Measurements from ENCODE around the gene SUGCT.

The SUGCT gene

DNA sequence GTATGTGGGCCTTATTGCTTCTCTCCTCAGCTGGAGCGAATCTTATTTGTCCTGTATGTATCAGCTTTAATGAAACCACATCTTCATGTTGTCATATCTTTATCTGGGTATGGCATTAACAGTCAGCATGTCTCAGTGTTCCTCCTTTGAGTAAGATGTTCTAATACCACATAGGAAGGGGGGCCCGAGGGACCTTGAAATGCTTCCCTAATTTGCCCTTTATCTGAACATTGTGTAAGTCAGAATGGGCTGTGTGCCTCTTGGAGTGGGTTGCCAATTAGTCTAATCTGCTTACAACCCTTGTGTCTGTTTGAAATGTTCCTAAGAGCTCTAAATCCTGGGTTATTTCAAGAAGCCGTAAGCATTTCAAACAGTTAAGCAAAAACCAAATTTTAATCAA is 623.8 kb downstream of the SUGCT start:
- Histone ChIP-seq H3K9ac (ENCODE audit: low read depth, low read length) (no peak overlapping the region), H3K27me3 (ENCODE audit: control insufficient read depth, insufficient read depth, low read length) (no peaks in the 10 kb centered on the region), H3K4me2 (ENCODE audit: low read length) (no peak overlapping the region)

DNA sequence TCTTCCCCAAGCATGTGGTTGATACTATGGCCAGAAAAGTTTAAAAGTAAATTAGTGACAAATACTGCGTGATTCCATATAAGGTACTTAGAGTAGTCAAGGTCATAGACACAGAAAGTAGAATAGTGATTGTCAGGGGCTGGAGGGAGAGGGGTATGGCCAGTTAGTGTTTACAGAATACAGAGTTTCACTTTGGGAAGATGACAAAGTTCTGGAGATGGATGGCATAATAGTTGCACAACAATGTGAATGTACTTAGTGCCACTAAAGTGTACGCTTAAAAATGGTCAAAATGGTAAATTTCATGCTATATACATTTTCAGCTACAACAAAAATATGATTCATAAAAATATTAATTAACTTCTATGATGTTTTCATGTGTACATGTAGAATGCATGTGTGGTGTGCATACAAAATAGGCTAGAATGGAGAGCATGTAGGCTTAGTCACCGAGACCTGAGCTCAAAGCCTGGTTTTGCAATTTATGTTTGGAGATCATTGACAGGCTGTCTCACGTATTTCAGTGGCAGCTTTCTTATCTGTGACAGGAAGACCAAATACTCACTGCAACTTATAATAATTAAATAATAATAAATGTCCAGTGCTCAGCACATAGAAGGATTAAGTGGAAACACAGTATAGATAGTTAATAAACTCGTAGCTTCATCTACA is 625.6 kb downstream of the SUGCT start:
- Histone ChIP-seq H3K27me3 (ENCODE audit: control insufficient read depth, insufficient read depth, low read length) (no peaks in the 10 kb centered on the region), H3K4me1 (ENCODE audit: control insufficient read depth, insufficient read depth, low read length) (peaks cover 18% of the 10 kb centered on the region), H3K9ac (ENCODE audit: low read depth, low read length) (no peak overlapping the region), H3K36me3 (ENCODE audit: insufficient read depth, low read length) (no peaks in the 10 kb centered on the region), H3K4me3 (ENCODE audit: low read length) (no peak overlapping the region), H3K4me2 (ENCODE audit: low read length) (no peak overlapping the region), H3K9me3 (replicated peaks; ENCODE audit: low read length) (no peaks in the 10 kb centered on the region)

More for the DNA sequence above, 623.8 kb downstream of the SUGCT start:
- H3K4me1 ChIP-seq (ENCODE audit: control insufficient read depth, insufficient read depth, low read length) = peaks cover 6% of the 10 kb centered on the region
- no peaks in the 10 kb centered on the region for H3K36me3 ChIP-seq (ENCODE audit: insufficient read depth, low read length)
- no peak overlapping the region for H3K4me3 ChIP-seq (ENCODE audit: low read length)
- H3K9me3 ChIP-seq (replicated peaks; ENCODE audit: low read length) = no peaks in the 10 kb centered on the region

DNA sequence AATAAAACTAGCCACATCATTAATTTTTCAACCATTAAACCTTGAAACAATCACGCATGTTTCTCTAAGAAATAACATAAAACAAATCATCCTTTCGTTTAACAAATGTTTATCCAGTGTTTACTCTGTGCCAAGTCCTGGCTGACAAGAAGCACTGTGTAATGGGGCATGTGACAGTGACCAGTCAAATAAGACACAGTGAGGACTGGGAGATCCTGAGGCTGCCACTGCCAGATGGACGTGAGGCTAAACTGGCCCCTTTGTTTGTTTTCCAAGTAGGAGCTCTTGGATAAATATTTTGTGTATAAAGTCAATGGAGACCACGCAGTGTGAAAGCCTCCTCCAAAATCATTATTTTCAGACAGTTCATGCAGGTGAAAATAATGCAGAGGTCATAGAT is 626.2 kb downstream of the SUGCT start:
- H3K4me1 ChIP-seq (ENCODE audit: control insufficient read depth, insufficient read depth, low read length) = peaks cover 18% of the 10 kb centered on the region
- no peaks in the 10 kb centered on the region for H3K36me3 ChIP-seq (ENCODE audit: insufficient read depth, low read length)
- no peak overlapping the region for H3K9ac ChIP-seq (ENCODE audit: low read depth, low read length)
- no peaks in the 10 kb centered on the region for H3K27me3 ChIP-seq (ENCODE audit: control insufficient read depth, insufficient read depth, low read length)
- no peak overlapping the region for H3K4me3 ChIP-seq (ENCODE audit: low read length)
- H3K4me2 ChIP-seq (ENCODE audit: low read length) = no peak overlapping the region
- no peaks in the 10 kb centered on the region for H3K9me3 ChIP-seq (replicated peaks; ENCODE audit: low read length)

DNA sequence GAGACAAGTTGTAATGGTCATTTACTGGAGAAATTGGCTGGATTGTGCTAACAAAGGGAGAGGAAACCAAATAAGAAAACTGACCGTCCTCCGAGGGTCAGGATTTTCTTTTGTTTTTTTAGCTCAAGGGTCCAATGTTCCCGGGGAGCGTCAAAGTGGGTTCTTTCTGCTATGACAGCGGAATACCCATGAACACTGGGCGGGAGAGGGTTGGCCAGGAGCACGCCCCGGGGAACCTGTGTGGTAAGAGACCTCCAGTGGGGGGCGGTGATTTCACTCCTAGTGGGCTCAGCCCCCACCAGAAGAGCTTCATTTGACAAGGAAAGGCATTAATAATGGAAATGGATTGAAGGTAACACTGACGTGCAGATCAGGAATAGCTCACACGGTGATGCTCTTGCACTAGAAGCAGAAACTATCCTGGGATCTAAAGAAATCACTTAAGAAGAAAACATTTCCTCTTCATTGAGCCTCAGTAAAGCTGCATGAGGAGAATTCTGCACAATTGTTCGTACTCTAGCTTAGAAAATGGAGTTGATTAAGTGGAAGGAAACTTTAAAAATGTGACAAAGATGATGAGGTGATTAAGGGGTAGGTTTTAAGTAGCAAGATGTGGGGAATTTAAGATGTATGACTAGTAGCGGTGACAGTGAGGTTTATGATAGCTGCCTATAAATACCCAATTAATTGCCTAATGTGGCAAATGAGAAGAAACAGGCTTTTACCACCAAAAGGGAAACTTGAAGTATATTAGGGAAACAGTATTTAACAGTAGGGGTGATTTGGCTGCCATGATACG is 627.2 kb downstream of the SUGCT start:
- Histone ChIP-seq H3K4me1 (ENCODE audit: control insufficient read depth, insufficient read depth, low read length) (peaks cover 18% of the 10 kb centered on the region), H3K27me3 (ENCODE audit: control insufficient read depth, insufficient read depth, low read length) (no peaks in the 10 kb centered on the region), H3K36me3 (ENCODE audit: insufficient read depth, low read length) (no peaks in the 10 kb centered on the region), H3K9ac (ENCODE audit: low read depth, low read length) (no peak overlapping the region), H3K4me2 (ENCODE audit: low read length) (no peak overlapping the region), H3K4me3 (ENCODE audit: low read length) (no peak overlapping the region), H3K9me3 (replicated peaks; ENCODE audit: low read length) (no peaks in the 10 kb centered on the region)

DNA sequence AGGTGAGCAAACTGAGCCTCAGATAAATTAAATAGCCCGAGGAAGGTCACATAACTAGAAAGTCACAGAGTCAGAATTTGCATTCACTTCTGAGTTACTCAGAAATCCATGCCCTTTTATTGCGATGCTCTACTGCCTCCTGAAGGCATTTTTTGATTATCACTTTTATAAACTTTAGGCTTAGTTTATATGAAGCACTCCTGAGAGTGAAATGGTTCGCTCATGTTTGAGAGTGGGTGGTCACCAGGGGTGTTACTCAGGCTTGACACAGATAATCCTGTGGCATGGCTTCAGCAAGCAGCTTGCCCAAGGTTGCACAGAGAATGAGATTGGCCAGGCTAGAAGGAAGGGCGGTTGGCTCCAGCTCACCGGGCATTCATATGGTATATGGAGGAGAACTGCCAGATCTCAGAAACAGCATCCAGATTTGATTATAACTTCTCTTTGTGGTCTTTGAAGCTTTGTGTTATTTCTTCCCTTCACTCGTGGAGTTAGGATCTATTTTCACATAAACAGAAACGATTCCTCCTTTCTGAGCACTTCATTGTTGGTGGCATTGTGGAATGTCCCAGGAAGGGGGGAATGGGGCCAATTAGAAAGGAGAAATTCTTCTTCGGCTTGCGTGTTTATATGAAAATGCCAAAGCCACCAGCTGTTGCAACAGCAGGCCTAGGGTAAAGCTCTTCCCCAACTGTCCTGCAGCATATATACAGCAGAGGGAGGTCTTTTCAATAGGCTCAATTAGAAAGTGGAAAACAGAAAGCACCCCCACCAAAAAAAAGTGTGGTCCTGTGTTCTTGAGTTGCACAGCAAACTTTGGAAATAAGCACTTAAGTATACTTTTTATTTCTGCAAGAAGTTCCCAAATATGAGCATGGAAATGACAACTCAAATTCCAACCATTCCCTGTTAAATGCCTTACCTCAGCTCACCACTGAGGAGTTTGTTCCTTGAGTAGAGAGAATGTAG is 628.8 kb downstream of the SUGCT start:
- Histone ChIP-seq H3K4me2 (ENCODE audit: low read length) (peak overlapping the region; percentile 70), H3K4me3 (ENCODE audit: low read length) (peak overlapping the region; percentile 40), H3K4me1 (ENCODE audit: control insufficient read depth, insufficient read depth, low read length) (peaks cover 18% of the 10 kb centered on the region), H3K9ac (ENCODE audit: low read depth, low read length) (peak overlapping the region; percentile 80), H3K27me3 (ENCODE audit: control insufficient read depth, insufficient read depth, low read length) (no peaks in the 10 kb centered on the region), H3K9me3 (replicated peaks; ENCODE audit: low read length) (no peaks in the 10 kb centered on the region), H3K36me3 (ENCODE audit: insufficient read depth, low read length) (no peaks in the 10 kb centered on the region)

DNA sequence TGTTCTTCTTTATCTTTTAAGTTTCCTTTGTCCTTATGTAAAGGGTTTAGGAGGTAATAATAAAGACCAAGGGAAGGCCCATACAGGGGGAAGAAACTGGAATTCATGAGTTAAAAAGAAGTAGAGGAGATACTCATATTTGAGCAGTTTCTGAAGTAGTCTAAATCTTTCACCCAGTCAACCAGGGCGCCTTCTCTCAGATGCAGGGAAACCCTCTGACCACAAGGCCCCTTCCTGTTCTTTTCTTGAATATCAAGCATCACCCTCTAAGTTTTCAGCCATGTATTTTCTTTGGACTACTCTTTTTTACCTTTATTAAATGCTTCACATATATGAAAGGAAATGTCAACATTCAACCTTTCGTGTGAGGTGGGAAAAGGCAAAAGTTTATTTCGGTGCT is 630.8 kb downstream of the SUGCT start:
- H3K9ac ChIP-seq (ENCODE audit: low read depth, low read length) = no peak overlapping the region
- no peaks in the 10 kb centered on the region for H3K27me3 ChIP-seq (ENCODE audit: control insufficient read depth, insufficient read depth, low read length)
- H3K9me3 ChIP-seq (replicated peaks; ENCODE audit: low read length) = no peaks in the 10 kb centered on the region
- H3K4me3 ChIP-seq (ENCODE audit: low read length) = no peak overlapping the region
- no peak overlapping the region for H3K4me2 ChIP-seq (ENCODE audit: low read length)
- peaks cover 18% of the 10 kb centered on the region for H3K4me1 ChIP-seq (ENCODE audit: control insufficient read depth, insufficient read depth, low read length)
- no peaks in the 10 kb centered on the region for H3K36me3 ChIP-seq (ENCODE audit: insufficient read depth, low read length)

DNA sequence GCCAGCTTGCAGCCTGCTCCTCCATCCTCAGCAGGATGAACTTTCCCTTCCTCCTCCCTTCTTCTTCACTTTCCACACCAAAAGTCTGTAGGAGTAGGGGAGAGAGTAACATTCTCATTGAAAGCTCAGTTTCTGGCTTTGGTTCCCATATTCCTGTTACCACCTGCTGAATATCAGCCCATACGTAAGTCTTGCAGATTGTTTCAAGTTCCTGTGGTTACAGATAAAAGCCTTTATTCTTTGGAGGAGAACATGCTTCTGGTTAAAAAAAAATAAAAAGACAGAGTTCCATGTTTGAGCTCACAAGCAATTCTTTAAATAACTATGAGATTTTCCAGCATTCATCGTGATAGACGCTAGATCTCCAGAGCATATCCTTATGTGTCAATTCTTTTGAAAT is 637.3 kb downstream of the SUGCT start:
- no peaks in the 10 kb centered on the region for H3K4me1 ChIP-seq (ENCODE audit: control insufficient read depth, insufficient read depth, low read length)
- H3K27me3 ChIP-seq (ENCODE audit: control insufficient read depth, insufficient read depth, low read length) = no peaks in the 10 kb centered on the region
- H3K4me2 ChIP-seq (ENCODE audit: low read length) = no peak overlapping the region
- H3K4me3 ChIP-seq (ENCODE audit: low read length) = no peak overlapping the region
- no peaks in the 10 kb centered on the region for H3K36me3 ChIP-seq (ENCODE audit: insufficient read depth, low read length)
- H3K9me3 ChIP-seq (replicated peaks; ENCODE audit: low read length) = no peaks in the 10 kb centered on the region
- no peak overlapping the region for H3K9ac ChIP-seq (ENCODE audit: low read depth, low read length)

DNA sequence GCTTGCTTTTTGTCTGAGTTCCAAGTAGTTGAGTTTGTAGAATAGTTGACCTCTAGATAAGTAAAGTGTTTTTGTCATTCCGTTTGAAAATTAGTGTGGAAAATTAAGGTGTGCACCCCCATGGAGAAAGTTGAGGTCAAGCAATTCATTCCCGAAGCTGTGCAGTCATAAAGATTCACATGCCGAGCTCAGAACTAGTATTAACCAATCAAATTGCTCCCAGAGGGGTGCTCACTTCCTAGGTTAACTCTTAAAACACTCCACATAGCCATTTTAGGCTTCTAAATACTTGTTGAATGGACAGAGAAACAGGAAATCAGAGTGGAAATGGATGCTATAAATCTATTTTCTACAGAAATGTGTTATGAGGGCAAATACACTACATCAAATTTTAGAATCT is 638.9 kb downstream of the SUGCT start:
- no peaks in the 10 kb centered on the region for H3K27me3 ChIP-seq (ENCODE audit: control insufficient read depth, insufficient read depth, low read length)

DNA sequence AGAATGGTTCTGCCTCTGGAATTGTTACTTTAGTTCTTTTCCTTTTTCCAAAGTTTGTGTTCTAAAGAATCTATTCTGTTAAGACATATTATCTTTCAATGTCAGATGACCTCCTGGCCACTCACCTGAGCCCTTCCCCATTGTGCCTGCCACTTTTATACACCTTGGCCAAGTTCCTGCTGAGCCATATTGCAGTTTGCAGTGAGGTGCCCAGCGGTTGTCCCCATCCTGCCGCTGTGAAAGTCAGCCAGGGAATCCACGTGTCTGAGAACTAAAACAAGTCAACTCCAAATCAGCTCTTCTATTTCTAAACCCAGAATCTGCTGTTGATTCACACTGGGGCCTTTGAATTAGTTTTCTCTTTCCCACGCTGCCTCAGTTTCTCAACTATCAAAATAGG is 641.1 kb downstream of the SUGCT start:
- H3K27me3 ChIP-seq (ENCODE audit: control insufficient read depth, insufficient read depth, low read length) = no peaks in the 10 kb centered on the region
- H3K9me3 ChIP-seq (replicated peaks; ENCODE audit: low read length) = no peaks in the 10 kb centered on the region
- H3K4me3 ChIP-seq (ENCODE audit: low read length) = no peak overlapping the region
- no peaks in the 10 kb centered on the region for H3K36me3 ChIP-seq (ENCODE audit: insufficient read depth, low read length)
- H3K4me1 ChIP-seq (ENCODE audit: control insufficient read depth, insufficient read depth, low read length) = no peaks in the 10 kb centered on the region
- H3K9ac ChIP-seq (ENCODE audit: low read depth, low read length) = no peak overlapping the region
- H3K4me2 ChIP-seq (ENCODE audit: low read length) = no peak overlapping the region

More for the DNA sequence above, 638.9 kb downstream of the SUGCT start:
- Histone ChIP-seq H3K4me3 (ENCODE audit: low read length) (no peak overlapping the region), H3K36me3 (ENCODE audit: insufficient read depth, low read length) (no peaks in the 10 kb centered on the region), H3K9me3 (replicated peaks; ENCODE audit: low read length) (no peaks in the 10 kb centered on the region), H3K9ac (ENCODE audit: low read depth, low read length) (no peak overlapping the region), H3K4me1 (ENCODE audit: control insufficient read depth, insufficient read depth, low read length) (no peaks in the 10 kb centered on the region), H3K4me2 (ENCODE audit: low read length) (no peak overlapping the region)

DNA sequence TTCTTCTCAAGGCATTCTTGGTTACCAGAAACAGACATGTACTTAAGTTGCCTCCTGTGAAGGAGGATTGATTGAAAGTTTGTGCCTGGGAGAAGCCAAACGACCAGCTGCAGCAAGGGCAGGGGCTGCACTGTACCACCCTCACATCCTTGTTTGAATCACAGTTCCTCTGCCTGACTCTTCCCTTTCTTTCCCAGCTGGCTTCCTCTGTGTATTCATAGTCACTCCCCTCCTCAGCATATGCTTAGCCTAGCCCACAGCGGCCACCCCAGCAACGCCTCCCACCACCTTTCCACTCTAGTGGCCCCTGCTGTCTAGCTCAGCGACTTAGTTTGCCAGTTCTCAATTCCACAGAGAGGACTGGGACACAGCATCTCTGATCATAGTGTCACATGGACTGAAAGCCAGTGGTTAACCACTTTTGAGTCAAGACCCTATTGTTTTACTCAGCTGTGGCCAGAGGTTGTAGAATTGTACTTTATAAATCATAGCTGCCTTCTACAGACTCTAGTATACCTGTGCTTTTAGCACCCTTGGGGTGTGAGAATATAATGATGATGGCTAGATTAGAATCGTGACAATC is 643.0 kb downstream of the SUGCT start:
- Histone ChIP-seq H3K4me3 (ENCODE audit: low read length) (no peak overlapping the region), H3K9ac (ENCODE audit: low read depth, low read length) (no peak overlapping the region), H3K4me2 (ENCODE audit: low read length) (no peak overlapping the region)

DNA sequence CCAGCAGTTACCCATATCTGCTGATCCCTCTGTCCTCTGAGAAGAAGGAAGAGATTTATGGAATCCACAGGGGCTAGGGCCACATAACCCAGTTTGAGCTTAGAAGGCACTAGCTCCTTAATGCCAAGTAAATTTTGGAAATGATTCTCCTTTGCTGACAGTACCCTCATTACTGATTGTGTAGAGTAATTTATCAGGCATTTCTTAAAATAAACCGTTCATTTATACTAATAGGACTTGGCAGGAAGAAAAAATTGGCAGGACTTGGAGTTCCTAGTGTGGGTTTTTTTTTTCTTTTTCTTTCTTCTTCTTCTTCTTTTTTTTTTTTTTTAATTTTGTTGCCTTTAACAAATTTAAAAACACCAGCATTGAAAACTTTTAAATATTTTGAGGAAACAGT is 645.7 kb downstream of the SUGCT start:
- no peaks in the 10 kb centered on the region for H3K27me3 ChIP-seq (ENCODE audit: control insufficient read depth, insufficient read depth, low read length)
- H3K9me3 ChIP-seq (replicated peaks; ENCODE audit: low read length) = no peaks in the 10 kb centered on the region
- no peak overlapping the region for H3K4me2 ChIP-seq (ENCODE audit: low read length)
- H3K9ac ChIP-seq (ENCODE audit: low read depth, low read length) = no peak overlapping the region
- no peaks in the 10 kb centered on the region for H3K36me3 ChIP-seq (ENCODE audit: insufficient read depth, low read length)
- H3K4me1 ChIP-seq (ENCODE audit: control insufficient read depth, insufficient read depth, low read length) = no peaks in the 10 kb centered on the region
- H3K4me3 ChIP-seq (ENCODE audit: low read length) = no peak overlapping the region

More for the DNA sequence above, 643.0 kb downstream of the SUGCT start:
- H3K27me3 ChIP-seq (ENCODE audit: control insufficient read depth, insufficient read depth, low read length) = no peaks in the 10 kb centered on the region
- no peaks in the 10 kb centered on the region for H3K36me3 ChIP-seq (ENCODE audit: insufficient read depth, low read length)
- no peaks in the 10 kb centered on the region for H3K4me1 ChIP-seq (ENCODE audit: control insufficient read depth, insufficient read depth, low read length)
- H3K9me3 ChIP-seq (replicated peaks; ENCODE audit: low read length) = no peaks in the 10 kb centered on the region

Measured in skeletal muscle satellite cell (primary cell).